H9 (cell line): Measurements from ENCODE around the gene PPP1R17. TPM values are rescaled to one million over a fixed set of nuclear protein-coding genes. Genes with fewer than 3 reads are reported as not detected.

Source experiments
- DNase-seq: peaks from one replicate; pipeline ENCODE4 v3.0.0-alpha.2; 2017
- H2AFZ ChIP-seq: one replicate; pipeline ENCODE4 v1.6.1; 2013; ENCODE audit warnings: mild to moderate bottlenecking, low read length, control low read depth, moderate library complexity
- H2AK5ac ChIP-seq: 2 replicates; pipeline ENCODE4 v1.6.1; 2013; ENCODE audit warnings: low read length, control low read depth, mixed read lengths; ENCODE audit not compliant: insufficient read length
- H2BK120ac ChIP-seq: one replicate; pipeline ENCODE4 v1.6.1; 2013; ENCODE audit warnings: low read depth, mild to moderate bottlenecking, low read length, control low read depth, inconsistent platforms; ENCODE audit not compliant: poor library complexity, severe bottlenecking
- H2BK12ac ChIP-seq: 2 replicates; pipeline ENCODE4 v1.6.1; 2013; ENCODE audit warnings: low read length, control low read depth, mixed read lengths, low read depth; ENCODE audit not compliant: insufficient read length
- H2BK15ac ChIP-seq: 2 replicates; pipeline ENCODE4 v1.6.1; 2013; ENCODE audit warnings: low read depth, low read length, control low read depth
- H2BK20ac ChIP-seq: one replicate; pipeline ENCODE4 v1.6.1; 2013; ENCODE audit warnings: low read depth, mild to moderate bottlenecking, low read length, control low read depth, inconsistent platforms; ENCODE audit not compliant: poor library complexity, severe bottlenecking
- H2BK5ac ChIP-seq: 2 replicates; pipeline ENCODE4 v1.6.1; 2013; ENCODE audit warnings: low read length, control low read depth, mixed read lengths; ENCODE audit not compliant: insufficient read length
- H3K14ac ChIP-seq: 2 replicates; pipeline ENCODE4 v1.6.1; 2013; ENCODE audit warnings: low read length, control low read depth; ENCODE audit not compliant: insufficient read depth
- H3K18ac ChIP-seq: 2 replicates; pipeline ENCODE4 v1.6.1; 2013; ENCODE audit warnings: low read depth, mild to moderate bottlenecking, mixed read lengths, low read length, control low read depth; ENCODE audit not compliant: insufficient read length
- H3K23ac ChIP-seq: 2 replicates; pipeline ENCODE4 v1.6.1; 2013; ENCODE audit warnings: low read length, control low read depth, mixed read lengths, low read depth; ENCODE audit not compliant: insufficient read length
- H3K23me2 ChIP-seq: 2 replicates; pipeline ENCODE4 v1.6.1; 2013; ENCODE audit warnings: low read depth, mild to moderate bottlenecking, mixed read lengths, low read length, control low read depth; ENCODE audit not compliant: insufficient read length, poor library complexity, severe bottlenecking
- H3K27ac ChIP-seq: 2 replicates; pipeline ENCODE4 v1.5.1; 2013; ENCODE audit warnings: low read length, control low read depth, mixed read lengths, low read depth; ENCODE audit not compliant: insufficient read length
- H3K27me3 ChIP-seq: 2 replicates; pipeline ENCODE4 v1.6.1; 2013; ENCODE audit warnings: low read length, control low read depth, inconsistent platforms; ENCODE audit not compliant: insufficient read depth
- H3K4ac ChIP-seq: 2 replicates; pipeline ENCODE4 v1.6.1; 2013; ENCODE audit warnings: low read depth, mild to moderate bottlenecking, control low read depth, inconsistent platforms, low read length, moderate library complexity
- H3K4me1 ChIP-seq: 2 replicates; pipeline ENCODE4 v1.6.1; 2013; ENCODE audit warnings: low read length, control low read depth, inconsistent platforms; ENCODE audit not compliant: insufficient read depth
- H3K4me2 ChIP-seq: 2 replicates; pipeline ENCODE4 v1.6.1; 2013; ENCODE audit warnings: low read length, control low read depth, mixed read lengths; ENCODE audit not compliant: insufficient read length, insufficient read depth
- H3K56ac ChIP-seq: 2 replicates; pipeline ENCODE4 v1.6.1; 2013; ENCODE audit warnings: low read depth, mild to moderate bottlenecking, mixed read lengths, low read length, control low read depth; ENCODE audit not compliant: insufficient read length
- H3K79me1 ChIP-seq: 2 replicates; pipeline ENCODE4 v1.6.1; 2013; ENCODE audit warnings: low read depth, mild to moderate bottlenecking, moderate library complexity, low read length, control low read depth, inconsistent platforms; ENCODE audit not compliant: insufficient read depth, poor library complexity, severe bottlenecking
- H3K79me2 ChIP-seq: 2 replicates; pipeline ENCODE4 v1.6.1; 2013; ENCODE audit warnings: low read length, control low read depth, inconsistent platforms; ENCODE audit not compliant: insufficient read depth
- H3K9ac ChIP-seq: 2 replicates; pipeline ENCODE4 v1.6.1; 2013; ENCODE audit warnings: low read length, control low read depth, mixed read lengths; ENCODE audit not compliant: insufficient read length; ENCODE audit errors: extremely low read depth
- H3K9me3 ChIP-seq: one replicate; pipeline ENCODE4 v1.6.1; 2013; ENCODE audit warnings: low read depth, low read length, inconsistent platforms; ENCODE audit not compliant: control insufficient read depth
- H3T11ph ChIP-seq: one replicate; pipeline ENCODE4 v1.6.1; 2013; ENCODE audit warnings: mild to moderate bottlenecking, low read length, control low read depth, inconsistent platforms
- H4K20me1 ChIP-seq: one replicate; pipeline ENCODE4 v1.6.1; 2013; ENCODE audit not compliant: control insufficient read depth, insufficient read length, insufficient read depth
- H4K5ac ChIP-seq: 2 replicates; pipeline ENCODE4 v1.6.1; 2013; ENCODE audit warnings: low read depth, mild to moderate bottlenecking, mixed read lengths, low read length, control low read depth; ENCODE audit not compliant: insufficient read length
- H4K8ac ChIP-seq: replicated peaks from 2 replicates; pipeline ENCODE4 v1.6.1; 2013; ENCODE audit warnings: low read length, control low read depth, mixed read lengths, low read depth; ENCODE audit not compliant: insufficient read length
- H4K91ac ChIP-seq: 2 replicates; pipeline ENCODE4 v1.6.1; 2013; ENCODE audit warnings: low read depth, mild to moderate bottlenecking, moderate library complexity, mixed read lengths, low read length, control low read depth; ENCODE audit not compliant: insufficient read length
- H3K27ac Mint-ChIP-seq, 3 experiments: 2 replicates in 2 of 3; 3 replicates in 1 of 3; pipeline ENCODE4 v1.8.0; 2020 to 2021; ENCODE audit warnings: mixed read lengths in 3 of 3, mild to moderate bottlenecking in 1 of 3, moderate library complexity in 1 of 3
- H3K27me3 Mint-ChIP-seq: 2 replicates; pipeline ENCODE4 v1.8.0; 2021; ENCODE audit warnings: low read depth, mild to moderate bottlenecking, moderate library complexity, mixed read lengths
- H3K36me3 Mint-ChIP-seq, 3 experiments: 2 replicates in 2 of 3; 3 replicates in 1 of 3; pipeline ENCODE4 v1.8.0; 2020 to 2021; ENCODE audit warnings: low read depth in 3 of 3, mixed read lengths in 3 of 3; ENCODE audit not compliant: insufficient read depth in 1 of 3
- H3K4me1 Mint-ChIP-seq, 2 experiments: 2 replicates each; pipeline ENCODE4 v1.8.0; 2020; ENCODE audit warnings: mixed read lengths in 2 of 2
- H3K4me3 Mint-ChIP-seq, 2 experiments: 2 replicates in 1 of 2; 3 replicates in 1 of 2; pipeline ENCODE4 v1.8.0; 2020 to 2021; ENCODE audit warnings: mild to moderate bottlenecking in 2 of 2, mixed read lengths in 2 of 2, moderate library complexity in 1 of 2
- H3K9me3 Mint-ChIP-seq, 2 experiments: 2 replicates in 1 of 2; 3 replicates in 1 of 2; pipeline ENCODE4 v1.8.0; 2020; ENCODE audit warnings: mild to moderate bottlenecking in 2 of 2, mixed read lengths in 2 of 2, moderate library complexity in 1 of 2
- WGBS: extraction: QIAGEN DNeasy Blood & Tissue Kit; methylation state at CpG from one replicate; pipeline ENCODE4 v1.1.7; 2013; ENCODE audit warnings: missing lambda C conversion rate, low lambda C conversion rate, mixed read lengths; ENCODE audit not compliant: insufficient read length; ENCODE audit errors: extremely low coverage; 5-methylcytosine and 5-hydroxymethylcytosine counted together
- total RNA-seq: library from RNA; stranded (reverse); gene quantifications from 2 replicates; pipeline ENCODE4 v1.2.1, GENCODE V29; 2021
- TF ChIP-seq, protein P1 (sequence below): fragments of 200-600 bp; sonication (generic); conservative IDR thresholded peaks from 3 replicates; pipeline ENCODE4 v1.8.0; 2021; ENCODE audit warnings: antibody characterized with exemption, mild to moderate bottlenecking

The PPP1R17 gene
- total RNA-seq, 1 experiment from 2014 or later, result 1.2 TPM

DNA sequence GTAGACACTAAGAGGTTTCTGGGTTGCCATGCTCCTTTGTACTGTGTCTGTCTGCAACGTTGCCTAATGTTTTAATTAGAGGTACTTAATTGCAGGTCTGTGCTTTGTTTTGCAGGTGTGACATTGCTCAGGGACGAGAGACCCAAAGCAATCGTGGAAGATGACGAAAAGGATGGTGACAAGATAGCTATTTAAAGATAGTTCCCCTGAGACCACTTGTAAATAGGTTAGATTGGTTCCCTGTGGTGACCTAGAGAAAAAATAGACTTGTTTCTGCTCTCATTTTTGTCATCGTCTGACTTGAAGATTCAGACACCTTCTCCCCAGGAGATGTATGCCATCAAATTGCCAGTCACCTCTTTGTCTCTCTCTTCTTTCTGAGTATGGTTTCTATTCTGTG, 20.1 kb downstream of the PPP1R17 start:
- Histone ChIP-seq H3K9ac (no peak overlapping the region), H2BK5ac (no peak overlapping the region), H4K5ac (no peak overlapping the region), H2AFZ (no peak overlapping the region), H2BK120ac (no peak overlapping the region), H3K4ac (no peak overlapping the region), H2BK12ac (no peak overlapping the region), H2BK15ac (no peak overlapping the region), H3K14ac (no peak overlapping the region), H2AK5ac (no peak overlapping the region), H3K9me3 (peaks cover 2% of the 10 kb centered on the region), H2BK20ac (no peak overlapping the region), H3K18ac (no peak overlapping the region), H4K91ac (no peak overlapping the region), H3K4me1 (peaks cover 5% of the 10 kb centered on the region; the same call in 1 of the 2 replicates), H3K4me2 (no peak overlapping the region), H4K20me1 (no peaks in the 10 kb centered on the region), H3K79me1 (no peaks in the 10 kb centered on the region), H4K8ac (no peak overlapping the region), H3K23me2 (no peaks in the 10 kb centered on the region), H3K27ac (no peak overlapping the region), H3K79me2 (no peaks in the 10 kb centered on the region), H3K56ac (no peak overlapping the region), H3K27me3 (peaks cover 2% of the 10 kb centered on the region; the same call in 1 of the 2 replicates), H3T11ph (no peak overlapping the region), H3K23ac (no peak overlapping the region)
- Mint-ChIP-seq H3K27me3 (peaks cover 70% of the 10 kb centered on the region), H3K36me3 (peaks cover 6% of the 10 kb centered on the region in 3 experiments; a peak in 6 of 7 replicates), H3K27ac (no peak overlapping the region), H3K9me3 (peaks cover 6% of the 10 kb centered on the region in 2 experiments), H3K4me3 (no peak overlapping the region), H3K4me1 (peaks cover 18 to 35% of the 10 kb centered on the region in 2 experiments)
- WGBS, result no CpG with 5 or more reads among the region's 5 CpGs
- TF ChIP-seq, protein P1, sequence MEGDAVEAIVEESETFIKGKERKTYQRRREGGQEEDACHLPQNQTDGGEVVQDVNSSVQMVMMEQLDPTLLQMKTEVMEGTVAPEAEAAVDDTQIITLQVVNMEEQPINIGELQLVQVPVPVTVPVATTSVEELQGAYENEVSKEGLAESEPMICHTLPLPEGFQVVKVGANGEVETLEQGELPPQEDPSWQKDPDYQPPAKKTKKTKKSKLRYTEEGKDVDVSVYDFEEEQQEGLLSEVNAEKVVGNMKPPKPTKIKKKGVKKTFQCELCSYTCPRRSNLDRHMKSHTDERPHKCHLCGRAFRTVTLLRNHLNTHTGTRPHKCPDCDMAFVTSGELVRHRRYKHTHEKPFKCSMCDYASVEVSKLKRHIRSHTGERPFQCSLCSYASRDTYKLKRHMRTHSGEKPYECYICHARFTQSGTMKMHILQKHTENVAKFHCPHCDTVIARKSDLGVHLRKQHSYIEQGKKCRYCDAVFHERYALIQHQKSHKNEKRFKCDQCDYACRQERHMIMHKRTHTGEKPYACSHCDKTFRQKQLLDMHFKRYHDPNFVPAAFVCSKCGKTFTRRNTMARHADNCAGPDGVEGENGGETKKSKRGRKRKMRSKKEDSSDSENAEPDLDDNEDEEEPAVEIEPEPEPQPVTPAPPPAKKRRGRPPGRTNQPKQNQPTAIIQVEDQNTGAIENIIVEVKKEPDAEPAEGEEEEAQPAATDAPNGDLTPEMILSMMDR, result no peak
- no peak for DNase-seq
